Measurements from ENCODE around the gene ZFYVE9.
"Not testable (repeated sequence)": the region's sequence is repeated elsewhere in the genome, so short reads cannot be mapped to it uniquely, and the experiment has no call there.

ZFYVE9 gene

DNA sequence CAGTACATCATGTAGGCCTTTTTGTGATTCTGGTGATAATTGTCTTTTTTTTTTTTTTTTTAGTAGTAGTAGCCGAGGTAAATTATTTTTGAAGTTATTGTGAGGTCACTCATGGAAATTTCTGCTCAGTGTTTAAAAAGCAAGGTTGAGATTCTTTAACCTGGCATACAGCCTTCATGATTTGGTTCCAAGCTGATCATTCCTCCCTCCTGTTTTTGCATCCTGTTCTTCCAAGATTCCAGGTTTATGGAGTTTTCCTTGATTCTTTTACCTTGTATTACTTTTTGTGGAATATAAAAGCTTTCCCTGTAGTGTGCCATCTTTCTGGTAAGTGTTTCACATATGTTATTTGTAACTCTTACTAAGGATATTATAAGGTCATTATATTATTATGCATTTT, 9.1 kb downstream of the ZFYVE9 start:
- DNase-seq (ENCODE audit: low read depth in 2 of 2, low spot score in 1 of 2), result no peak

GRCh38 chr1:52152572-52152971, 10.7 kb downstream of the ZFYVE9 start:
- no peak for DNase-seq (ENCODE audit: low read depth in 2 of 2, low spot score in 1 of 2)

GRCh38 chr1:52153010-52153409, 11.1 kb downstream of the ZFYVE9 start:
- DNase-seq (ENCODE audit: low read depth in 2 of 2, low spot score in 1 of 2), result no peak

GRCh38 chr1:52153898-52154297, 12.0 kb downstream of the ZFYVE9 start:
- DNase-seq (ENCODE audit: low read depth in 2 of 2, low spot score in 1 of 2), result no peak

GRCh38 chr1:52156460-52156859, 14.6 kb downstream of the ZFYVE9 start:
- DNase-seq (ENCODE audit: low read depth in 2 of 2, low spot score in 1 of 2), result no peak

DNA sequence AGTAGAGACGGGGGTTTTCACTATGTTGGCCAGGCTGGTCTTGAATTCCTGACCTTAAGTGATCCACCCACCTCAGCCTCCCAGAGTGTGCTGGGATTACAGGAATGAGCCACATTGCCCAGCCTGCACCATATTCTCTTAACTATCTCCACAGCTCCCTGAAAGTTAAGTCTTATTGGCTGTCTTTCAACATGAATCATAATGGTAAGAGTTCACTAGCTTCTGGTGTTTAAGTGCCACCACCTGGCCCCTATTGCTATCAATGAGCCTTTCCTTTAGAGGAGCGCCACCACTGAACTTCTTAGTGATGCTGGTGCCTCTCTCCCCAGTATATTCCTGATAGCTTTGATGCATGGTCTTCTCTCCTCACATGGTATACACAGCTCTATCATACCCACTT, 15.7 kb downstream of the ZFYVE9 start:
- DNase-seq (ENCODE audit: low read depth in 2 of 2, low spot score in 1 of 2), result no peak

DNA sequence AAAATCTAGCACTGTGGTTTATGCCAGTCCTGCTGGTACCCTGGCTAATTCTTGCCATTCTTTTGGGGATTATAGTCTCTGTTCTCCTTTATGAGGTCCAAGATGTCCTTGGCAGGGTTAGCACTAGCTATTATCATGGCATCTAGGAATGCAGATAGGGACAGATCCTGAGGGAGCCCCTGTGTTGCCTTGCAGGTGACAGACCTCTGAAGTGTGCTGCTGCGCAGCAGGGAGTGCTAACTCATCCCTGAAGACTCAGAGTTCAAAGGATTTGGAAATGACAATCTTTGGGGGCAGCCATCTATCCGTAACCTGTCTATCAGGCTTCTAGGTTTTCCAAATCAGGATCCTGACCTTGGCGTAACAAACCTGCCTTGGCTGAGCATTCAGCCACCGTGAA, 16.3 kb downstream of the ZFYVE9 start:
- DNase-seq (ENCODE audit: low read depth in 2 of 2, low spot score in 1 of 2), result no peak

DNA sequence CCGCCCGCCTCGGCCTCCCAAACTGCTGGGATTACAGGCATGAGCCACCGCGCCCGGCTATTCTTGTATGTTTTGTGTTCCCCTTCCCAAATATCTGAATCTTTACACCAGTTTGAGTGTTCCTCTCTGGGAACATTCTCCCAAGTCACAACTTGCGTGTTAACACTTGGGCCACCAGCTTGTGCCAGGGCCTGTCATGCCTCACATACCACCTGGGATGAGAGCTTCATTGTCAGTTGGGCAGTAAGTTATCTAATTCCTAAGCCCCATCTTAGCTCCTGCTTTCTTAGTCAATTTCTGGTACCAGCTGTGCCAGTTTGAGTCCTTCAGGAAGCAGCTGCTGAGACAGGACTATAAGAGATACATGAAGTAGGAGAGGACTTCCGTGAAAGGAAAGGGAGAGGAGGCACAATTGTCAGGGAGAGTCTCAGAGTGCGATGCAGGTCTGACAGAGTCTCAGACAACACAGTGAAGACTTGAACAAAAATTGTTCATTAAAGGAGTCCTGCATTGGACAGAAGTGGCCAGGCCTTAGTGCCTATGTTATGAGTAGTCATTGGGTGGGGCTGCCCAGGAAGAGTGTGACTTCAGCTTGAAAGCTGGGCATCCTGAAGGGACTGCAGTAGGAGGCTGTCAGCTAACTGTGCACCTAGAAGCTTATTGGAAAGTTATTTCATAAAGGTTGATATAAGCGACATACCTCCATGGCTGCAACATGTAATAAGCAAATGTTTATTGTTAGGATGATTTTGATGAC, 17.3 kb downstream of the ZFYVE9 start:
- DNase-seq (ENCODE audit: low read depth in 2 of 2, low spot score in 1 of 2), result no peak

GRCh38 chr1:52162947-52163346, 21.1 kb downstream of the ZFYVE9 start:
- DNase-seq (ENCODE audit: low read depth in 2 of 2, low spot score in 1 of 2), result no peak

- no peak for DNase-seq (ENCODE audit: low read depth in 2 of 2, low spot score in 1 of 2)
These were observed 22.7 kb downstream of the ZFYVE9 start for GRCh38 chr1:52164604-52165003.

GRCh38 chr1:52166996-52167753, 25.3 kb downstream of the ZFYVE9 start:
- no peak for DNase-seq (ENCODE audit: low read depth in 2 of 2, low spot score in 1 of 2)

DNA sequence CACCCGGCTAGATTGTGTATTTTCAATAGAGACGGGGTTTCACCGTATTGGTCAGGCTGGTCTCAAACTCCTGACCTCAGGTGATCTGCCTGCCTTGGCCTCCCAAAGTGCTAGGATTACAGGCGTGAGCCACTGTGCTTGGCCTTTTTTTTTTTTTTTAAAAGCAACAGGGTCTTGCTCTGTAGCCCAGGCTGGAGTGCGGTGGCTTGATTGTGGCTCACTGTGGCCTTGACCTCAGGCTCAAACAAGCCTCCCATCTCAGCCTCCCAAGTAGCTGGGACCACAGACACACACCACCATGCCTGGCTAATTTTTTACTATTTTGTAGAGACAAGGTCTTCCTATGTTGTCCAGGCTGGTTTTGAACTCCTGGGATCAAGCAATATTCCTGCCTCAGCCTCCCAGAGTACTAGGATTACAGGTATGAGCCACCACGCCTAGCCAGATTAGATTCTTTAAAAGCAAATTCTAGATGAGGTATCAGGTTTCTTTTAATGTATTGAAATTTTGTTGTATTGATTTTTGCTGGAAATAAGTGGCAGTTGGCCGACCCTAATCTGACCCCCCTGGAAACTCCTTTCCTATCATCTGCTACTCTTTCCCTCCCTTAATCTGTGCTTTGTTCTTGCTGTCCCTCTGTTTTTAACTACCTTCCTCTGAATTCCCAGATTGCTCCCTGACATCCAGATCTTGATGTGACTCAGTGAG, 26.6 kb downstream of the ZFYVE9 start:
- DNase-seq (ENCODE audit: low read depth in 2 of 2, low spot score in 1 of 2), result no peak

DNA sequence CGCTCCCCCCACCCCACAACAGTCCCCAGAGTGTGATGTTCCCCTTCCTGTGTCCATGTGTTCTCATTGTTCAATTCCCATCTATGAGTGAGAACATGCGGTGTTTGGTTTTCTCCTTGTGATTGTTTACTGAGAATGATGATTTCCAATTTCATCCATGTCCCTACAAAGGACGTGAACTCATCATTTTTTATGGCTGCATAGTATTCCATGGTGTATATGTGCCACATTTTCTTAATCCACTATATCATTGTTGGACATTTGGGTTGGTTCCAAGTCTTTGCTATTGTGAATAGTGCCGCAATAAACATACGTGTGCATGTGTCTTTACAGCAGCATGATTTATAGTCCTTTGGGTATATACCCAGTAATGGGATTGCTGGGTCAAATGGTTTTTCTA, 29.3 kb downstream of the ZFYVE9 start:
- not testable (repeated sequence) for DNase-seq (ENCODE audit: low read depth in 2 of 2, low spot score in 1 of 2)

DNA sequence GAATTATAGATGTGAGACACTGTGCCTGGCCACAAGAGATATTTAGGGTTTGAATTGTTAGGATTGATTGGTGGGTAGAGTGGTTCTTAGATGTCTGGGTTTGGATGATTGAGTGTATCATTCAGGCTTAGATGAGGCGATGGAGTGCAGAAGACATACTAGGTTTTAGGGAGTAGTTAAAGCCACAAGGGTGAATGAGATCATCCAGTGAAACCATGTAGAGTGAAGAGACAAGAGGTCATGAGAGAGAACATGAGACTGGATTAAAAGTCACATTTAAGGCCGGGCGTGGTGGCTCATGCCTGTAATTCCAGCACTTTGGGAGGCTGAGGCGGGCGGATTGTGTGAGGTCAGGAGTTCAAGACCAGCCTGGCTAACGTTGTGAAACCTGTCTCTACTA, 37.2 kb downstream of the ZFYVE9 start:
- no peak for DNase-seq (ENCODE audit: low read depth in 2 of 2, low spot score in 1 of 2)

DNA sequence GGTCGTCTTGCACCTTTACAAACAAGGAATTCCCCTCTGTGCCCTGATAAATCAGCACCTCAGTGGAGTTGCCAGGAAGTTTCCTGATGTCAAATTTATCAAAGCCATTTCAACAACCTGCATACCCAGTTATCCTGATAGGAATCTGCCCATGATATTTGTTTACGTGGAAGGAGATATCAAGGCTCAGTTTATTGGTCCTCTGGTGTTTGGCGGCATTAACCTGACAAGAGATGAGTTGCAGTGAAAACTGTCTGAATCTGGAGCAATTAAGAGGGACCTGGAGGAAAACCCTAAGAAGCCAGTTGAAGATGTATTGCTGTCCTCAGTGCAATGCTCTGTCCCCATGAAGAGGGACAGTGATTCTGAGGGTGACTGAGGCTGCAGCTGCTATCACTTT, 38.3 kb downstream of the ZFYVE9 start:
- no peak for DNase-seq (ENCODE audit: low read depth in 2 of 2, low spot score in 1 of 2)

DNA sequence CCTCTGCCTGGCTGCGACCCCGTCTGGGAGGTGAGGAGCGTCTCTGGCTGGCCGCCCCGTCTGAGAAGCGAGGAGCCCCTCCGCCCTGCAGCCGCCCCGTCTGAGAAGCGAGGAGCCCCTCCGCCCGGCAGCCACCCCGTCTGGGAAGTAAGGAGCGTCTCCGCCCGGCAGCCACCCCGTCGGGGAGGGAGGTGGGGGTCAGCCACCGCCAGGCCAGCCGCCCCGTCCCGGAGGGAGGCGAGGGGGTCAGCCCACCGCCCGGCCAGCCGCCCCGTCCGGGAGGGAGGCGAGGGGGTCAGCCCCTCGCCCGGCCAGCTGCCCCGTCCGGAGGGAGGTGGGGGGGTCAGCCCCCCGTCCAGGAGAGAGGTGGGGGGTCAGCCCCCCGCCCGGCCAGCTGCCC, 39.9 kb downstream of the ZFYVE9 start:
- not testable (repeated sequence) for DNase-seq (ENCODE audit: low read depth in 2 of 2, low spot score in 1 of 2)

GRCh38 chr1:52182328-52182727, 40.4 kb downstream of the ZFYVE9 start:
- not testable (repeated sequence) for DNase-seq (ENCODE audit: low read depth in 2 of 2, low spot score in 1 of 2)

DNA sequence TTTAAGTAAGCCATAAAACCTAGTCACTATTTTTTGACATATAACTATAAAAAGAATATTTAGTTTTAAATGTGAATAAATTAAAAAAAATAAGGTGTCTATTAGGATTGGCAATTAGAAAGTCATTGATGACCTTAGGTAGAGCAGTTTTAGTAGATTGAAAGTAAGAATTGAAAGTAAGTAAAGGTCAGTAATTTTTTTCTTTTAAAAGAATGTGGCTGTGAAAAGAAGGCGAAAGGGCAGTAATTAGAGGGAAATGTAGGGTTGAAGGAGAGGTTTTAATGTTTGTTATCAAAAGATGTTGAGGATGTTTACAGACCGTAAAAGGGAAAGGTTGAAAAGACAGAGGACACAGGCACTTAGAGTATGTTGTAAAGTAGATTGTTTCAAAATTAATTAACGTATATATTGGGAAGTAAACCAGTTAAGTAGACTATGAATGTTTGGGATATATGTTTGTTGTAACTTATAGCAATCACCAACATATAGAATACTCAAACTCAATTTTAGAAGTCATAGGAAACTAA, 41.0 kb downstream of the ZFYVE9 start:
- DNase-seq (ENCODE audit: low read depth in 2 of 2, low spot score in 1 of 2), result no peak

DNA sequence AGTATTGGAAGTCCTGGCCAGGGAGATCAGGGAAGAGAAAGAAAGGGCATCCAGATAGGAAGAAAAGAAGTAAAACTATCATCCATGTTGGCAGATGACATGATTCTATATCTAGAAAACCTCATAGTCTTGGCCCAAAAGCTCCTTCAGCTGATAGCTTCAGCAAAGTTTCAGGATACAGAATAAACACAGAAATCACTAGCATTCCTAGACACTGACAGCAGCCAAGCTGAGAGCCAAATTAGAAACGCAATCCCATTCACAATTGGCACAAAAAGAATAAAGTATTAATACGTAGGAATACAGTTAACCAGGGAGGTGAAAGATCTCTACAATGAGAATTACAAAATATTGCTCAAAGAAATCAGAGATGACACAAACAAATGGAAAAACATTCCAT, 44.6 kb downstream of the ZFYVE9 start:
- no peak for DNase-seq (ENCODE audit: low read depth in 2 of 2, low spot score in 1 of 2)

DNA sequence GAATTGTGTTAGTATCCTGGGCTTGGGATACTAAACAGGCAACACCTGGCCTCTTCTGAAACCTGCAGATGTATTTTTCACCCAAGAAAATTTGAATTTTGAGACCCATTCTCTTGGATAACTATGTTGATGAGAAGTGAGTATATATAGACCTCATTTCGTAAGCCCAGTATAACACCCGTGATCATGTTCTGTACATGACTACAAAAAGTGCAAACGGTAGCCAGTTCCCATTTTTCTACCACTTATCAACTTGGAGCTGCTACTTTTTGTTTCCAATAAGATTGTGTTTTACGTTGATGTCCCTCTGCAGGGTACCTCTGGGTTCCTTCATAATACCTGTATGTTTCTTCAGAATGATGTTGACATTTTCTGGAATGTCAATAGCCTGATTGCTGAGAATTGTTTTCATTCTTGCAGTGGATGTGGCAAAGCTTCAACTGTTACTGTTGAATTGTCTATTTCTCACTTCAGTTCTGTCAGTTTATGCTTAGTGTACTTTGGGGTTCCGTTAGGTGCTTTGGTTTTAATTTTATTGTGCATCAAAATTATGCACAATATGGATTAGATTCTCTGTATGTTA, 48.1 kb downstream of the ZFYVE9 start:
- DNase-seq (ENCODE audit: low read depth in 2 of 2, low spot score in 1 of 2), result no peak

DNA sequence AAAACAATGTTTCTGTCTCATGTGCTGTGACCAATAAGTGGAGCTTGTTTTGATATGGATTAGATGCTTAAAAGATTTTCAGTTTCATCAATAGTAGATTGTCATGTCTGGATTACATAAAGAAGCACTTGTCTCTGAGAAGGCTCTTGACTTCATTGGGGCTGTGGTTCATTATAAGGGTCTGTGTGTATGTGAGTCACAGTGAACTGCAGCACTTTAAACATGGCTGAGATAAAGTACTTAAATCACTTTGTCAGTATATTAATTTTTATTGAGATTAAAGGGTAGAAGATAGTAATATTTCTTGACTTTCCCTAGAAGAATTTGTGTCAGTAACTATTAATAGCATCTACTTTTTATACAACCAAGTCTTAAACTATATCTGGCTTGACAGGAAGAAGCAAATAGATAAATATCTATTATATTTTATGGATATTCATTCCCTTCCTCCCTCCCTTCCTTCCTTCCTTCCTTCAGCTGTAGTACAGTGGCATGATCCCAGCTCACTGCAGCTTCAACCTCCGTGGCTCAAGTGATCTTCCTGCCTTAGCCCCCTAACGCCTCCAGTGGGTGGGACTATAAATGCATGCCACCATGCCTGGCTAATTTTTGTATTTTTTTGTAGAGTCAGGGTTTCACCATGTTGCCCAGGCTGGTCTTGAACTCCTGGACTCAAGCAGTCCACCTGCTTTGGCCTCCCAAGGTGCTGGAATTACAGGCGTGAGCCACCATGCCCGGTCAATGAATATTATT, 48.8 kb downstream of the ZFYVE9 start:
- no peak for DNase-seq (ENCODE audit: low read depth in 2 of 2, low spot score in 1 of 2)
